ENCODE data around the gene FAM81B.
"Not testable (repeated sequence)": the region's sequence is repeated elsewhere in the genome, so short reads cannot be mapped to it uniquely, and the experiment has no call there.

Gene FAM81B

DNA sequence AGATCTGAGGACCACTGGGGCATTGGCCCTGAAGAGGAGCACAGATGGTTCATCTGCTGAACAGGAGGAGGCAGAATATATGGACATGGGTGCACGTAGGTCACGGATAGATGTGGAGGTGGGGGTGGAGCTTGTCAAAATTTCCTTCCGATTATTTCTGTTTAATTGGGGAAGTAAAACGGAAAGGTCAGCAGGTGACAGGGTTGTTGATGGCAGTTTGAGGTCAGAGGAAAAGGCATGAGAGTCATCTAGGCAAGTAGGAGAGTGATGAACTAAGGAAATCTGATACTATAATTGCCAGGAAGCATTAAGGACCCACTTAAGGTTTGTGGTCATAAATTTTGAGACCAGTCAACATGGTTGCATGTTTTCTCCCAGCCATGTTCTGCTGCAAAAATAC is 8.4 kb upstream of the FAM81B start:
- no peak for DNase-seq (ENCODE audit: low read depth, low spot score)
- ChIA-PET POLR2A (no interaction called here), CTCF (no interaction called here)
- TF ChIP-seq, protein P1, sequence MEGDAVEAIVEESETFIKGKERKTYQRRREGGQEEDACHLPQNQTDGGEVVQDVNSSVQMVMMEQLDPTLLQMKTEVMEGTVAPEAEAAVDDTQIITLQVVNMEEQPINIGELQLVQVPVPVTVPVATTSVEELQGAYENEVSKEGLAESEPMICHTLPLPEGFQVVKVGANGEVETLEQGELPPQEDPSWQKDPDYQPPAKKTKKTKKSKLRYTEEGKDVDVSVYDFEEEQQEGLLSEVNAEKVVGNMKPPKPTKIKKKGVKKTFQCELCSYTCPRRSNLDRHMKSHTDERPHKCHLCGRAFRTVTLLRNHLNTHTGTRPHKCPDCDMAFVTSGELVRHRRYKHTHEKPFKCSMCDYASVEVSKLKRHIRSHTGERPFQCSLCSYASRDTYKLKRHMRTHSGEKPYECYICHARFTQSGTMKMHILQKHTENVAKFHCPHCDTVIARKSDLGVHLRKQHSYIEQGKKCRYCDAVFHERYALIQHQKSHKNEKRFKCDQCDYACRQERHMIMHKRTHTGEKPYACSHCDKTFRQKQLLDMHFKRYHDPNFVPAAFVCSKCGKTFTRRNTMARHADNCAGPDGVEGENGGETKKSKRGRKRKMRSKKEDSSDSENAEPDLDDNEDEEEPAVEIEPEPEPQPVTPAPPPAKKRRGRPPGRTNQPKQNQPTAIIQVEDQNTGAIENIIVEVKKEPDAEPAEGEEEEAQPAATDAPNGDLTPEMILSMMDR (IDR thresholded peaks at IDR 0.05; ENCODE audit: insufficient read depth, low read length, missing control alignments) = no peak
- no peak overlapping the region for H3K4me3 ChIP-seq (ENCODE audit: low read depth, low read length)

DNA sequence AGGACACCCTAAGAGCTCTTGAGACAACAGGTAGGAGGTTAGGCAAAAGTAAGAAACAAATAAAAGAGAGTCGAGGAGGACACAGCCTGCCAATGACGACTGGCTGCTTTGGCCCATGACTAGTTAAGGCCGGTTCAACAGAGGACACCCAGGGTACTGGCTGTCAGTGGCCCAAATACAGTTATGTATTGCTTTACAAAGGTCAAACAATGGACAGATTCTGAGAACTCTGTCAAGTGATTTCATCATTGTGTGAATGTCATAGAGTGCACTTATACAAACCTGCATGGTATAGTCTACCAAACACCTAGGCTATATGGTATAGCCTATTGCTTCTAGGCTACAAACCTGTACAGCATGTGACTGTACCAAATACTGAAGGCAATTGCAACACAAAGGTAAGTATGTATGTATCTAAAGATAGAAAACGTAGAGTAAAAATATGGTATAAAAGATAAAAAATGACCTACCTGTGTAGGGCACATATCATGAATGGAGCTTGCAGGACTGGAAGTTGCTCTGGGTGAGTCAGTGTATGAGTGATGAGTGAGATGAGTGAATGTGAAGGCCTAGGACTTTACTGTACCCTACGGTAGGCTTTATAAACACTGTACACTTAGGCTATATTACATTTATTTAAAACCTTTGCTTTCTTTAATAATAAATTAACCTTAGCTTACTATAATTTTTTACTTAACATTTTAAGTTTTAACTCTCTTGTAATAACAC is 6.5 kb upstream of the FAM81B start:
- ChIA-PET CTCF (no interaction called here), POLR2A (no interaction called here)
- TF ChIP-seq, protein P1 (IDR thresholded peaks at IDR 0.05; ENCODE audit: insufficient read depth, low read length, missing control alignments) = no peak
- no peak for DNase-seq (ENCODE audit: low read depth, low spot score)
- H3K4me3 ChIP-seq (ENCODE audit: low read depth, low read length) = no peak overlapping the region

DNA sequence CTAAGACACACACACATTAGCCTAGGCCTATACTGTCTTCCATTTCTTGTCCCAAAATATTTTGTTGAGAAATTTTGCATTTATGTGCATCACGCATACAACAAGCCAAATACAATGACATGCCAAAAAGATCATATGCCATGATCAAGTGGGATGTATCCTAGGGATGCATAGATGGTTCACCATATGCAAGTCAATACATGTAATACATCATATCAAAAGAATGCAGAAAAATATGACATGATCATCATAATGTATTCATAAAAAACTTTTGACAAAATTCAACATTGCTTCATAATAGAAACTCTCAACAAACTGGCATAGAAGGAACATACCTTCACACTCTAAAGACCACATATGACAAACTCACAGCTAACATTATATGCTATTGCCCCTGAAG is 5.8 kb upstream of the FAM81B start:
- H3K4me3 ChIP-seq (ENCODE audit: low read depth, low read length) = no peak overlapping the region
- CTCF ChIA-PET = interaction anchor here (0.5 kb wide), 1 partner anchor 149 kb away, joined by 3 read pairs; no protein-coding TSS in a partner anchor
- TF ChIP-seq, protein P1 (IDR thresholded peaks at IDR 0.05; ENCODE audit: insufficient read depth, low read length, missing control alignments) = no peak
- no peak for DNase-seq (ENCODE audit: low read depth, low spot score)
- POLR2A ChIA-PET = no interaction called here

DNA sequence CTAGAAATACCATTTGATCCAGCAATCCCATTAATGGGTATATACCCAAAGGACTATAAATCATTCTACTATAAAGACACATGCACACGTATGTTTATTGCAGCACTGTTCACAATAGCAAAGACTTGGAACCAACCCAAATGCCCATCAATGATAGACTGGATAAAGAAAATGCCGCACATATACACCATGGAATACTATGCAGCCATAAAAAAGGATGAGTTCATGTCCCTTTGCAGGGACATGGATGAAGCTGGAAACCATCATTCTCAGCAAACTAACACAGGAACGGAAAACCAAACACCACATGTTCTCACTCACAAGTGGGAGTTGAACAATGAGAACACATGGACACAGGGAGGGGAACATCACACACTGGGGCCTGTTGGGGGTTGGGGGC is 799 bp downstream of the FAM81B start:
- DNase-seq (ENCODE audit: low read depth, low spot score); H3K4me3 ChIP-seq (ENCODE audit: low read depth, low read length); POLR2A ChIA-PET; CTCF ChIA-PET: not testable (repeated sequence)

DNA sequence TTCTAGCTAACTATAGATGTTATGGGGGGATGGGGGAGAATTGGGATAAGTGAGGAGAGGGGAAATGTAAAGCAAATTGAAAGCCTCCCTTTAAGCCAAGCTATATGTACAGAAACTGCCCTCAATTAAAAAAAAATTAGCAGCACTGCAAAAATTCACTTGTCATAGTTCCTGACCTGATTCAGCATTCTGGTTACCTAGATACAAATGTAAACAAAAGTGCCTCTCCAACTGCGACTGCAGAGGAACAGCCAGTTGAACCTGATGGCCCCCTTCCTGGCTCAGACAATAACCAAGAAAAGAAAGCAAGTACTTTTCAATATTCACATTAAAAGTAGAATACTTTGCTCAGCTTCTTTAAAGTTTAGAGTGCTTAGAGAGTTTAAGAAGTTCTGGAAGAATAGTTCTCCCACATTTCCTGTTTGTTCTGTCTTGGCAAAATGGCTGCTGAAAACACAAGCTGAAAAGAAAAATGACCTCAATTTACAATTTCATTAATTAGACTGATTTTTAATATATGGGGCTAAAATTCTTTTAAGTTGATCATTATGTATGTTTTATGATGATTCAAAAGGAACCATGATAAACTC is 1.5 kb downstream of the FAM81B start:
- TF ChIP-seq, protein P1 (IDR thresholded peaks at IDR 0.05; ENCODE audit: insufficient read depth, low read length, missing control alignments) = no peak
- no peak overlapping the region for H3K4me3 ChIP-seq (ENCODE audit: low read depth, low read length)
- ChIA-PET POLR2A (no interaction called here), CTCF (no interaction called here)
- no peak for DNase-seq (ENCODE audit: low read depth, low spot score)

DNA sequence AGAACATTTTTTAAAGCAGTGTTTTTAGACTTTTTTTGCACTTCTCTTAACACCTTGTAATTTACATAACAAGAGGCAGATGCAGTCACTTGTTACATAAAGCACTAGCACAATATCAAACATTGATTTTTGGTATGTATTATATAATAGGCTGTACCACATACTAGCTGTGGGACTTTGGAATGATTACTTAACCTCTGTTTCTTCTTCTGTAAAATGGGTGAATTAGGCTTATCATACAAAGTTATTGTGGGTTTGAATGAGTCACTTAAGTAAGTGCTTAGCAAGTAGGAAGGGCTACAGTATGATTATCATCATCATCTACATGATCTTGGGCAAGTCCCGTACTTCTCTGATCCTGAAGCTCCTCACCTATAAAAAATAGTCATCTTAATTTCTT is 2.1 kb downstream of the FAM81B start:
- H3K4me3 ChIP-seq (ENCODE audit: low read depth, low read length) = no peak overlapping the region
- DNase-seq (ENCODE audit: low read depth, low spot score) = no peak
- TF ChIP-seq, protein P1 (IDR thresholded peaks at IDR 0.05; ENCODE audit: insufficient read depth, low read length, missing control alignments) = no peak
- ChIA-PET CTCF (no interaction called here), POLR2A (no interaction called here)

DNA sequence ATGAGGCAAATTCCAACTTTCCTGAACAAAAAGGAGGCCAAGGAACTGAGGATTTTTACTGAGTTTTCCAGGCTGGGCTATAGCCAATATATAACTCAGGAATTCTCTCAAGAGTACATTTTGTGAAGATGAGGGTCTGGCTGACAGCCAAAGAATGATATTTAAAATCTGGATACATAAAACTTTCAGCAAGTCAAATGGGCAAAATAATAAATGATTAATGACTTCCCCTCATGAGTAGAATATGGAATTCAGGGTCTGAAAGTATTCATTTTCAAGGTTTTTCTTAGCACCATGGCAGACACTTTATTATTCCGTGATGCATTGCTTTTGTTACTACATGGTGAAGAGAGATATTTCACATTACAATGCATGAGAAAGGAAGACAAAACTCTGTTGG is 7.8 kb downstream of the FAM81B start:
- ChIA-PET POLR2A (no interaction called here), CTCF (no interaction called here)
- no peak for DNase-seq (ENCODE audit: low read depth, low spot score)
- TF ChIP-seq, protein P1 (IDR thresholded peaks at IDR 0.05; ENCODE audit: insufficient read depth, low read length, missing control alignments) = no peak
- H3K4me3 ChIP-seq (ENCODE audit: low read depth, low read length) = no peak overlapping the region

Data from AG04449 (cell line).